Measurements from ENCODE around the gene CCDC60. TPM values are rescaled to one million over a fixed set of nuclear protein-coding genes. Genes with fewer than 3 reads are reported as not detected.

Gene CCDC60
- total RNA-seq, 4 donors from 2014 or later = not detected

DNA sequence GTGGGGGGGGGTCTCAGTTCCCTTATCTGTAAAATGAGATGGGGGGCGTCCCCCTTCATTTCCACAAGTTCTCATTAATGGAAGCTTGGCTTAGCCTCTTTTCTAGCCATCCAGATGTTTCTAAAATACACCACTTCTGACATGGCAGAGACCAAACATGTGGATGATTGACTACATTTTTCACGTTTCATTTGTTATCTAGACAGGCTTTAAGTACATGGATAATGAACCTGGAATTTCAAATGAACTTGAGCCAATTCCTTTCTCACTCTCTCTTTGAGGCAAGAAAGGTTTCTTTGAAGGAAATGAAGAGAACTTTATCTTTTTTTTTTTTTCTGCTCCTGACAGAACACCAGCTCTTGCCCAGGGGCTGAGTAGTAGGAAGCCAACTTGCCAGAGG is 39.1 kb downstream of the CCDC60 start:
- TF ChIP-seq, protein P1, sequence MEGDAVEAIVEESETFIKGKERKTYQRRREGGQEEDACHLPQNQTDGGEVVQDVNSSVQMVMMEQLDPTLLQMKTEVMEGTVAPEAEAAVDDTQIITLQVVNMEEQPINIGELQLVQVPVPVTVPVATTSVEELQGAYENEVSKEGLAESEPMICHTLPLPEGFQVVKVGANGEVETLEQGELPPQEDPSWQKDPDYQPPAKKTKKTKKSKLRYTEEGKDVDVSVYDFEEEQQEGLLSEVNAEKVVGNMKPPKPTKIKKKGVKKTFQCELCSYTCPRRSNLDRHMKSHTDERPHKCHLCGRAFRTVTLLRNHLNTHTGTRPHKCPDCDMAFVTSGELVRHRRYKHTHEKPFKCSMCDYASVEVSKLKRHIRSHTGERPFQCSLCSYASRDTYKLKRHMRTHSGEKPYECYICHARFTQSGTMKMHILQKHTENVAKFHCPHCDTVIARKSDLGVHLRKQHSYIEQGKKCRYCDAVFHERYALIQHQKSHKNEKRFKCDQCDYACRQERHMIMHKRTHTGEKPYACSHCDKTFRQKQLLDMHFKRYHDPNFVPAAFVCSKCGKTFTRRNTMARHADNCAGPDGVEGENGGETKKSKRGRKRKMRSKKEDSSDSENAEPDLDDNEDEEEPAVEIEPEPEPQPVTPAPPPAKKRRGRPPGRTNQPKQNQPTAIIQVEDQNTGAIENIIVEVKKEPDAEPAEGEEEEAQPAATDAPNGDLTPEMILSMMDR (IDR thresholded peaks at IDR 0.05; ENCODE audit: low read depth) = no peak

DNA sequence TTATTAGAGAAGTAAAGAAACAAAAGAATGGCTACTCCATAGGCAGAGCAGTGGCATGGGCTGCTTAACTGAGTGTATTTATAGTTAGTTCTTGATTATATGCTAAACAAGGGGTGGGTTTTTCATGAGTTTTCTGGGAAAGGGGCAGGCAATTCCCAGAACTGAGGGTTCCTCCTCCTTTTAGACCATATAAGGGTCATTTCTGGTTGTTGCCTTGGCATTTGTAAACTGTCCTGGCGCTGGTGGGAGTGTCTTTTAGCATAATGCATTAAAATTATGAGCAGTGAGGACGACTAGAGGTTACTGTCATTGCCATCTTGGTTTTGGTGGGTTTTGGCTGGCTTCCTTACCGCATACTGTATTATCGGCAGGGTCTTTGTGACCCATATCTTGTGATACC is 40.1 kb downstream of the CCDC60 start:
- TF ChIP-seq, protein P1 (IDR thresholded peaks at IDR 0.05; ENCODE audit: low read depth) = no peak

DNA sequence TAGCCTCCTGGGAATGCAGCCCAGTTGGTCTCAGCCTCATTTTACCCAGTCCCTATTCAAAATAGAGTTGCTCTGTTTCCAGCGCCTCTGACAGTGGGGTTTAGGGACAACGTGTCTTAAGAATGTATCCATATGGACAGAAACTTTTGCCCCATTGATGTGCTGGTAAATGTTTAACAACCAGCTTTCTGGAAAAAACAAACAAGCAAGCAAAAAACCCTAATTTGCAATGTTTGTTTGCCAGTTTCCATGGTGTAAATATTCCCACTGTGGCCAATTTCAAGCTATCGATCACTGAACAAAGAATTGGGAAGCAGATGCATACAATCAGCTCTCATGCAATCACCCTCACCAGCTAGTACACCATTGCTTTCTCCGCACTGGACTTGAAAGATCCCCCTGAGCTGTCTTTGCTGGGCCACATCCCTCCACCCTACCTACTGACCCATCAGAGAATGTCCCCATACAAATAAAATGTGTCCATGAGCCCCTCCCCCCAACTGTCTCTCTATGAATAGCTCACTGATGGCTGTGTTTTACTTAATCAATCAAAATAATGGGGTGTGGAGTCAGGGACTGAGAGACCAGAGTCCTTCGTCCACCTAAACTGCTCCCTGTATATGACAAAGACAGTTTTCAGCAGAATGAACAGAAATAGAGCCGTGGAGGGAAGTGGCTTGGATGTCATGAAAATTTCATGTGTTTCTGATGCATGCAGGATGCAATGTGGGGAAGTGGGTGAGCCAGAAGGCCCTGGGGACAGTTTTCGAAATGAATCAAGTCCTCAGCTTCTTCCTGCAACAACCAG is 40.8 kb downstream of the CCDC60 start:
- TF ChIP-seq, protein P1 (IDR thresholded peaks at IDR 0.05; ENCODE audit: low read depth) = no peak

DNA sequence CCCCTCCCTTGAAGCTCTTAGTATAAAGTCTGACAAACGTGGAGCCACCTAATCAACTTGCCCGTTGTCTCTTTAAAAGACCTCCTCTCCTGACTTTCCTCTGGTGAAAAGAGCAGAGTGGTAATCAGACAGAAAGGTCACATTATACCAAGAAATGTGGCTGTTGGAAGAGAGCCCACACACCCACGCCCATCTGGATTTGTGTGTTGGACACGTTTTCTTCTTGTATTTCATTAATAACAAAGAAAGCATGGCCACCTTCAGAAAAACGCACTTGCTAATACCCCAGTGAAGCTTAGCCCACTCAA is 41.3 kb downstream of the CCDC60 start:
- TF ChIP-seq, protein P1 (IDR thresholded peaks at IDR 0.05; ENCODE audit: low read depth) = no peak

DNA sequence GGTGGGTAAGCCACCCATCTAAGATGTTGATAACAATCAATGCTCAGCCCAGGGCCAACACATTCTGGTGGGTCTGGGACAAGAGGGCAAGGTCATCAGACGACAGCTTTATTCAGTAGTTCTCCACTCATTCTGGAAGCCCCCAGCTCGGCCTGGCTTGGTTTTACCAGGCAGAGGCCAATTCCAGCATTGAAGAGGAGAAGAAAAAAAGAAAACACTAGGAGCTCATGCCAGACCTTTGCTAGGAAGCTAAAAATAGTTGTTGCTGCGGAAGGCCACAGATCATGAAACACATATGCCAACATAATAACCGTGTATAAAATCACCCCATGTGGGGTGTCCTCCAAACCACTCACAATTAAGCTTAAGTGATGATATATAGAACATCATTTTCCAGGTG is 44.4 kb downstream of the CCDC60 start:
- TF ChIP-seq, protein P1 (IDR thresholded peaks at IDR 0.05; ENCODE audit: low read depth) = no peak

DNA sequence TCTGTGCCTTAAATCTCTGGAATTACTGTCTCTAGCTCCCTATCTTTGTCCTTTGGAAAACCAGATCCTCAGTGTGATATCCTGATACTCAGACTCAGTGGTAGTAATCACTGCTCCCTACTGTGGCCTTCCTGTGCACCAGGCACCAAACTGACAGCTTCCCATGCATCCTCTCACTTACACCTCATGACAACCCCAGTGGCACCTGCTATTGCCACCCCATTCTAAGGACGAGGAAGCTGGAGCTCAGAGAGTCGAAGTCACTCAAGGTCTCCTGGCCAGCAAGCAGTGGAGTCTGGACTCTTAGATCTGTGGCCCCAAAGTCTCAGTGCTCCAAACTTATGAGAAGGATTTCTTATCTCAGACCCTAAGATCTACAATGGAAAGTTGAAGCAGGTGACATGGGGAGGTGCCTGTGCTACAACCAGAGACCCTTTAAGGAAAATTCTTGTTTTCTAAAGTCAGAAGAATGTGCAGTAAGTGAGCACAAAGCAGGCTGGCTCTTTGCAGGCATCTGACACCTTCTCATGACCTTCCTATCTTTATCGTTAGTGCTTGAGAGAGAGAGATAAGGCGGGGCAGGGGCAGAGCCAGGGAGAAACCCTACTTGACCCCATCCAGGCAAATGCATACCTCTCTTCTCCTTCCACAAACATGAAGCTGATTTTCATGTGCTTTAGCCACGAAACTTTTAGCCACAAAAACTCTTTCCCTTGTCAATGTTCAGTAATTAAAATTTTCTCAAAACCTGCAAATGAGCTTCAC is 47.1 kb downstream of the CCDC60 start:
- TF ChIP-seq, protein P1 (IDR thresholded peaks at IDR 0.05; ENCODE audit: low read depth) = no peak

DNA sequence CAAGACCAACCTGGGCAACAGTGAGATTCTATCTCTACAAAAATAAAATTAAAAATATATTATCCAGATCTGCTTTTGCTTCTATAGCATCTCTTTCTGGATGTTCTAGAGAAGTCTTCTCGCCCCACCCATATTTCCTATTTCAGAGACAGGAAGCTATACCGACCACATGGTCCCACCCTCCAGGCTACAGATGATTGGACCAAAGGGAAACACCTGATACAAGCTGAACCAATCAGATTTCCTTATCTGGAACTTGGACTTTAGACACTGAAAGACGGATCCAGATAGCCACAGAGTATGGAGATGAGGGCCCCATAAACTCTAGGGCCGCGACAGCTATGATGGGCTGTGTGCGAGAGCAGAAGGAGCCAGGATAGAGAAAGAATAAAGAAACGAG is 48.7 kb downstream of the CCDC60 start:
- TF ChIP-seq, protein P1 (IDR thresholded peaks at IDR 0.05; ENCODE audit: low read depth) = no peak
